Esophagus squamous epithelium (tissue), 5 donors: ENCODE results near the gene RAB40A. TPM values are rescaled to one million over a fixed set of nuclear protein-coding genes. Genes with fewer than 3 reads are reported as not detected.
"Not testable (repeated sequence)": the region's sequence is repeated elsewhere in the genome, so short reads cannot be mapped to it uniquely, and the experiment has no call there.

ENCODE experiments used
- DNase-seq: peaks from one replicate; lab custom pipeline; 2025; lab: John Stamatoyannopoulos, UW
- H3K27ac ChIP-seq, 4 donors: fragments of 200-600 bp; sonication (generic); one replicate each; pipeline ENCODE4 v1.5.1; 2016 to 2019; ENCODE audit warnings: mild to moderate bottlenecking in 1 of 4
- H3K27me3 ChIP-seq, 4 donors: fragments of 200-600 bp; sonication (generic); 1 replicate in 3 of 4; 2 replicates in 1 of 4; pipeline versions ENCODE4 v1.5.1 to v1.6.0; 2017 to 2021; ENCODE audit warnings: antibody characterized with exemption in 1 of 4
- H3K36me3 ChIP-seq, 3 donors: fragments of 200-600 bp; sonication (generic); one replicate each; pipeline ENCODE4 v1.5.1; 2016 to 2019
- H3K4me1 ChIP-seq, 3 donors: fragments of 200-600 bp; sonication (generic); one replicate each; pipeline ENCODE4 v1.5.1; 2017 to 2019
- H3K4me3 ChIP-seq, 4 donors: fragments of 200-600 bp; sonication (generic); 1 replicate in 3 of 4; 2 replicates in 1 of 4; pipeline ENCODE4 v1.5.1; 2016 to 2019; ENCODE audit warnings: mild to moderate bottlenecking in 2 of 4, moderate library complexity in 1 of 4
- H3K9me3 ChIP-seq, 3 donors: fragments of 200-600 bp; sonication (generic); one replicate each; pipeline ENCODE4 v1.5.1; 2016 to 2019
- CTCF ChIP-seq, 6 experiments: fragments of 450-650 bp in 4 of 6; fragments of 200-600 bp in 2 of 6; sonication (generic) in 2 of 6; IDR thresholded peaks; one replicate each; pipeline ENCODE4 v1.5.1; 2016 to 2019; ENCODE audit warnings: antibody characterized with exemption in 6 of 6, mild to moderate bottlenecking in 4 of 6, moderate library complexity in 4 of 6
- POLR2A ChIP-seq, 4 donors: fragments of 450-650 bp; IDR thresholded peaks; one replicate each; pipeline ENCODE4 v1.6.1; 2017; ENCODE audit warnings: antibody characterized with exemption in 4 of 4, mild to moderate bottlenecking in 4 of 4, moderate library complexity in 3 of 4
- WGBS, 2 donors: methylation state at CpG; one replicate each; pipeline ENCODE4 v1.1.5; 2018; 5-methylcytosine and 5-hydroxymethylcytosine counted together
- intact Hi-C: fragments of 100-400 bp; cut with DNase I; formaldehyde crosslinking; loops from one replicate; pipeline ENCODE4 v1.15.0; 2022
- total RNA-seq, 4 donors: library from RNA; depleted of rRNA; stranded (reverse); fragments of >200 nt; gene quantifications; one replicate each; pipeline ENCODE4 v1.1.0, GENCODE V29; 2016
- donor health status: DM: yes; HTN: yes; CAD: no.

RAB40A gene
- total RNA-seq, 4 donors from 2014 or later, result 0.15 to 14.1 (median 1.0) TPM

- TF ChIP-seq POLR2A (IDR thresholded peaks at IDR 0.05), result no peak
- no peak for TF ChIP-seq CTCF (IDR thresholded peaks at IDR 0.05)
- no peaks in the 10 kb centered on the region for H3K27me3 ChIP-seq
- H3K4me3 ChIP-seq, result no peak overlapping the region
- H3K36me3 ChIP-seq, result no peaks in the 10 kb centered on the region
- WGBS, 2 donors, result 85 to 89% methylated on average over 1 of the region's 1 CpG
- intact Hi-C loops, result no loop called here
- H3K4me1 ChIP-seq, result no peaks in the 10 kb centered on the region
- DNase-seq, result no peak
- no peak overlapping the region for H3K27ac ChIP-seq
- no peaks in the 10 kb centered on the region for H3K9me3 ChIP-seq
These were observed 43.9 kb downstream of the RAB40A start for GRCh38 chrX:103475381-103475780.

GRCh38 chrX:103469977-103470376 is 49.3 kb downstream of the RAB40A start:
- DNase-seq, H3K36me3 ChIP-seq, H3K27me3 ChIP-seq, H3K27ac ChIP-seq, intact Hi-C loops, H3K4me3 ChIP-seq, H3K9me3 ChIP-seq, H3K4me1 ChIP-seq: not testable (repeated sequence)
- WGBS, 2 donors, result 86 to 87% methylated on average over 6 to 8 of the region's 8 CpGs

- Histone ChIP-seq H3K27ac (no peak overlapping the region), H3K27me3 (no peaks in the 10 kb centered on the region), H3K4me1 (peaks cover 0 to 6% (median 0%) of the 10 kb centered on the region in 3 donors), H3K9me3 (no peaks in the 10 kb centered on the region), H3K4me3 (no peak overlapping the region), H3K36me3 (no peaks in the 10 kb centered on the region)
- WGBS, 2 donors, result 67% methylated on average over 2 of the region's 2 CpGs
- intact Hi-C loops, result no loop called here
- DNase-seq, result no peak
- TF ChIP-seq POLR2A (IDR thresholded peaks at IDR 0.05), result no peak
- no peak for TF ChIP-seq CTCF (IDR thresholded peaks at IDR 0.05)
These were observed 51.4 kb downstream of the RAB40A start for GRCh38 chrX:103467887-103468286.

GRCh38 chrX:103467156-103467555 is 52.1 kb downstream of the RAB40A start:
- intact Hi-C loops, result no loop called here
- no peaks in the 10 kb centered on the region for H3K9me3 ChIP-seq
- no peaks in the 10 kb centered on the region for H3K36me3 ChIP-seq
- H3K4me3 ChIP-seq, result no peak overlapping the region
- no peak for DNase-seq
- TF ChIP-seq POLR2A (IDR thresholded peaks at IDR 0.05) (no peak), CTCF (IDR thresholded peaks at IDR 0.05) (no peak)
- no peak overlapping the region for H3K27ac ChIP-seq
- WGBS, 2 donors, result 20 to 47% methylated on average over 2 of the region's 2 CpGs
- no peaks in the 10 kb centered on the region for H3K27me3 ChIP-seq
- peaks cover 0 to 6% (median 0%) of the 10 kb centered on the region in 3 donors for H3K4me1 ChIP-seq

GRCh38 chrX:103464774-103465117 is 54.5 kb downstream of the RAB40A start:
- Histone ChIP-seq H3K9me3 (no peaks in the 10 kb centered on the region), H3K27ac (no peak overlapping the region), H3K4me1 (peaks cover 0 to 6% (median 0%) of the 10 kb centered on the region in 3 donors), H3K4me3 (peak overlapping the region; percentile 9 to 55 (median 30)), H3K27me3 (no peaks in the 10 kb centered on the region), H3K36me3 (no peaks in the 10 kb centered on the region)
- 22% methylated on average over 3 of the region's 3 CpGs; no CpG with 5 or more reads in 1 of the 2 donors for WGBS, 2 donors
- no peak for TF ChIP-seq POLR2A (IDR thresholded peaks at IDR 0.05)
- TF ChIP-seq CTCF (IDR thresholded peaks at IDR 0.05), result peak in 5 of 6 experiments; percentile 58 to 73 (median 68)
- no peak for DNase-seq
- intact Hi-C loops, result loop anchor here (5.0 kb wide), 1 partner anchor 122 kb away; no protein-coding TSS in a partner anchor
